HUDEP-2 (cell line): ENCODE results near the gene C15orf62.

ENCODE experiments used
- DNase-seq, 76 experiments: peaks; one replicate each; lab custom pipeline; 2025; ENCODE audit not compliant: unreplicated experiment in 76 of 76; lab: John Stamatoyannopoulos, UW

C15orf62 gene

GRCh38 chr15:40775740-40776536 lies 6.2 kb downstream of the C15orf62 start:
- DNase-seq: peak in 1 of 76 experiments; percentile 15

GRCh38 chr15:40776537-40777141 lies 6.9 kb downstream of the C15orf62 start:
- peak in 68 of 76 experiments; percentile 13 to 78 (median 49) for DNase-seq

- DNase-seq: peak in 67 of 76 experiments; percentile 10 to 76 (median 56)
Measured at GRCh38 chr15:40782609-40783227, 12.9 kb downstream of the C15orf62 start.

- no peak for DNase-seq
Measured at GRCh38 chr15:40785164-40785563, 15.4 kb downstream of the C15orf62 start.

- DNase-seq: no peak
Measured at GRCh38 chr15:40785814-40786213, 16.0 kb downstream of the C15orf62 start.

- DNase-seq: peak in 4 of 76 experiments; percentile 6 to 21 (median 14)
Measured at GRCh38 chr15:40787344-40787841, 17.6 kb downstream of the C15orf62 start.

GRCh38 chr15:40787991-40788390 lies 18.2 kb downstream of the C15orf62 start:
- DNase-seq: peak in 3 of 76 experiments; percentile 4 to 21 (median 12)

- no peak for DNase-seq
Measured at GRCh38 chr15:40789119-40789518, 19.3 kb downstream of the C15orf62 start.

- DNase-seq: no peak
Measured at GRCh38 chr15:40789999-40790398, 20.2 kb downstream of the C15orf62 start.

GRCh38 chr15:40790718-40791117 lies 20.9 kb downstream of the C15orf62 start:
- DNase-seq: no peak

- DNase-seq: no peak
Measured at GRCh38 chr15:40792394-40792793, 22.6 kb downstream of the C15orf62 start.

- DNase-seq: peak in 62 of 76 experiments; percentile 11 to 69 (median 39)
Measured at GRCh38 chr15:40793216-40793989, 23.6 kb downstream of the C15orf62 start.

- no peak for DNase-seq
Measured at GRCh38 chr15:40796041-40796440, 26.3 kb downstream of the C15orf62 start.

GRCh38 chr15:40796512-40796911 lies 26.7 kb downstream of the C15orf62 start:
- DNase-seq: no peak

- no peak for DNase-seq
Measured at GRCh38 chr15:40799523-40799922, 29.7 kb downstream of the C15orf62 start.

GRCh38 chr15:40803076-40803475 lies 33.3 kb downstream of the C15orf62 start:
- no peak for DNase-seq

- DNase-seq: no peak
Measured at GRCh38 chr15:40803688-40804087, 33.9 kb downstream of the C15orf62 start.

GRCh38 chr15:40806672-40807027 lies 36.9 kb downstream of the C15orf62 start:
- peak in 1 of 76 experiments; percentile 38 for DNase-seq

- peak; percentile 22 to 95 (median 90) for DNase-seq
Measured at GRCh38 chr15:40807028-40807887, 37.5 kb downstream of the C15orf62 start, which contains the start of the genes DNAJC17 and ZFYVE19. DNAJC17 (minus strand) TSS chr15:40807473; CDS start chr15:40807446, 27 bp downstream. ZFYVE19 (plus strand) TSS chr15:40807089; CDS start chr15:40807590, 501 bp downstream.
